Astrocyte of the cerebellum (primary cell): ENCODE results near the gene AFF2.

Experiments
- DNase-seq: peaks from one replicate; pipeline ENCODE4 v3.0.0-alpha.2; 2011; ENCODE audit warnings: low read depth
- H3K4me3 ChIP-seq: 2 replicates; pipeline ENCODE4 v1.5.1; 2011; ENCODE audit warnings: mild to moderate bottlenecking, low read depth, low read length, moderate library complexity
- in situ Hi-C: cut with HindIII; loops from 2 replicates; pipeline ENCODE4 v1.10.0; 2017; ENCODE audit warnings: low sequenced_read_pairs
- TF ChIP-seq, protein P1 (sequence below): IDR thresholded peaks from 2 replicates; pipeline ENCODE4 v1.5.1; 2012; ENCODE audit warnings: low read length, low read depth, moderate library complexity, mild to moderate bottlenecking; ENCODE audit errors: missing control alignments

Gene AFF2

DNA sequence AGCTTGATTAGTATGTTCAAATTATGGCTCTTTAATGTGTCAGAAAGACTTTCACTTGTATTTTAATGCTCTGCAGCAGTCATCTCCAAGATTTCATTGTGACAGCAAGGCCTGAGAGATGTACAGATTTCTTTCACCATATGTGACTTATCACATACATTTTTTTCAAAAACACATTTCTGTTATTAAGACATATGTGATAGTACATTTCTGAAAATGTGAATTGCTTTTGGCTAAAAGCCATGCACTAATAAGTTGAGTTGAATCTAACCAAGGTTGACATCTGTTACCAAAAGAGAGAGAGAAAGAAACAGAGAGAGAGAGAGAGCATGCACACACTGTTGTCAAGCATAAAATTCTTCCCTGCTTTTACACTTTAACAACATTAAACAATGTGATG, 409.3 kb downstream of the AFF2 start:
- in situ Hi-C loops = no loop called here
- TF ChIP-seq, protein P1, sequence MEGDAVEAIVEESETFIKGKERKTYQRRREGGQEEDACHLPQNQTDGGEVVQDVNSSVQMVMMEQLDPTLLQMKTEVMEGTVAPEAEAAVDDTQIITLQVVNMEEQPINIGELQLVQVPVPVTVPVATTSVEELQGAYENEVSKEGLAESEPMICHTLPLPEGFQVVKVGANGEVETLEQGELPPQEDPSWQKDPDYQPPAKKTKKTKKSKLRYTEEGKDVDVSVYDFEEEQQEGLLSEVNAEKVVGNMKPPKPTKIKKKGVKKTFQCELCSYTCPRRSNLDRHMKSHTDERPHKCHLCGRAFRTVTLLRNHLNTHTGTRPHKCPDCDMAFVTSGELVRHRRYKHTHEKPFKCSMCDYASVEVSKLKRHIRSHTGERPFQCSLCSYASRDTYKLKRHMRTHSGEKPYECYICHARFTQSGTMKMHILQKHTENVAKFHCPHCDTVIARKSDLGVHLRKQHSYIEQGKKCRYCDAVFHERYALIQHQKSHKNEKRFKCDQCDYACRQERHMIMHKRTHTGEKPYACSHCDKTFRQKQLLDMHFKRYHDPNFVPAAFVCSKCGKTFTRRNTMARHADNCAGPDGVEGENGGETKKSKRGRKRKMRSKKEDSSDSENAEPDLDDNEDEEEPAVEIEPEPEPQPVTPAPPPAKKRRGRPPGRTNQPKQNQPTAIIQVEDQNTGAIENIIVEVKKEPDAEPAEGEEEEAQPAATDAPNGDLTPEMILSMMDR = no peak
- no peak overlapping the region for H3K4me3 ChIP-seq
- no peak for DNase-seq

DNA sequence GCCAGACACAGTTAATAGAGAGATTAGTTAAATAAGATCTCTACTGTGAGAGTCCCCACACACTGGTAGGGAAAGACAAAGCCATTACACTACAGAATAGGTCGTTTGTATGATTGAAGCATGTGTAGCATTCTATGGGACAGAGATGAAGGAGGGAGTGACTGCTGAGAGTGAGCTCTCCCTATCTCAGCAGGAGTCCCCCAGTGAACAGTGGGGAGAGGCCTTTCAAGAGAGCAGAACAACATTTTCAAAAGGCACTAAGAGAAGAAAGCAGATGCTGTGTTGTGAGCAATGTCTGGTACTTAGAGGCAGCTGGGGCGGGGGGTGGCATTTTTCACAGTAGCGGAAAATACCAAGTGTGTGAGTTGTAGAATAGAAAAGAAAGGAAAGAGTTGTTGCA, 413.6 kb downstream of the AFF2 start:
- TF ChIP-seq, protein P1 = no peak
- no peak for DNase-seq
- no peak overlapping the region for H3K4me3 ChIP-seq
- in situ Hi-C loops = no loop called here

DNA sequence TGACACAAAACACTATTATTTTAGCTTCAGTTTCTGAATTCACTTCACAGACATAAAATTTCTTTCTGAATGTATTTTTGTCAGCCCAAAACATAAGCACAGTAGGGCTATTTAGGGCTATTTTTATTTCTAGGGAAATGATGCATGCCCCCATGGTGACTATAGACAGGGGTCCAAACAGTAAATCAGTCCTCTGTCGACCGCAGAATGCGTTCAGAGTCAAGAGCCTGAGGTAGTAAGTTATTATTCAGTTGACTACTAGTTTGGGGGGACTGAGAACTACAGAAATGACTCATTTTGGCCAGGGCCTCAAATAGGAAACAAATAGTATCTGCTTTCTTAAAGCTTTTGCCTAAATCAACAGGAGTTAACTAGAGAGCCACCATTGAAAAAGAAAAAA, 414.4 kb downstream of the AFF2 start:
- TF ChIP-seq, protein P1 = no peak
- H3K4me3 ChIP-seq = no peak overlapping the region
- in situ Hi-C loops = no loop called here
- no peak for DNase-seq

DNA sequence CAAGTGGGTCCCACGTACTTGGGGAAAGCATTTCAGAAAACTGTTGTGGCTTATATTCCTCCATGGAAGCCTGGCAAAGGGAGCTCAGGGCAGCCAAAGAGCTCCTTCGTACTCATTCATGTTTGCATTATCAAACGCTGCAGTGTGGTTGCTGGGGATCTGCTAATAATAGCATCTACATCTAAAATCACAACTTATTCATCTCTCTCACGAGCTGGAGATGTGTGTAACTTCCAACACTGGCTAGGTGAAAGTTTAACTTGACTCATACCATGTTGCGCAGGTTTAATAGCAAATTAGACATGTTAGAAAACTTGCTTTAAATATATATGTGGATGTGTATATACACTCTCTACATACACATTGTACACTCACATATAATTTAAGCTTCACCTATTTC, 415.1 kb downstream of the AFF2 start:
- DNase-seq = no peak
- in situ Hi-C loops = no loop called here
- H3K4me3 ChIP-seq = no peak overlapping the region
- TF ChIP-seq, protein P1 = no peak

DNA sequence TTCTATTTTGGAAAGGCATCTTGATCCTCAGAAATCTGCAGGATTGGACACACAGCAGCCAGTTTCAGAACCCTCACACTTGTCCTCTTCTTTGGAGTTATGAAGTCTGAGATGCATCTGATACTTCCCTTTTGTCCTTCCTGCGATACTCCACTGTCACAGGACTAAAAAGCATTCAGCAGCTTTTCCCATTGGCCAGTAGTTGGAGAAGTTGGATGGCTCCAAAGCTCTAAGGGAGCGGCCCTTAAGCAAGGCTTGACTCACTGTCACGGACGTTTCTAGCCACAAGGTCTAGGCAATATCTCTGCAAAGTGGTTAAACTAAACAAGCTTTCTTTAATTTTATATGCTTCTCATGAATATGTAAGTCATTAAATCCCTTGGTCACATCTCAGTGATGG, 417.0 kb downstream of the AFF2 start:
- TF ChIP-seq, protein P1 = no peak
- in situ Hi-C loops = no loop called here
- no peak for DNase-seq
- no peak overlapping the region for H3K4me3 ChIP-seq

DNA sequence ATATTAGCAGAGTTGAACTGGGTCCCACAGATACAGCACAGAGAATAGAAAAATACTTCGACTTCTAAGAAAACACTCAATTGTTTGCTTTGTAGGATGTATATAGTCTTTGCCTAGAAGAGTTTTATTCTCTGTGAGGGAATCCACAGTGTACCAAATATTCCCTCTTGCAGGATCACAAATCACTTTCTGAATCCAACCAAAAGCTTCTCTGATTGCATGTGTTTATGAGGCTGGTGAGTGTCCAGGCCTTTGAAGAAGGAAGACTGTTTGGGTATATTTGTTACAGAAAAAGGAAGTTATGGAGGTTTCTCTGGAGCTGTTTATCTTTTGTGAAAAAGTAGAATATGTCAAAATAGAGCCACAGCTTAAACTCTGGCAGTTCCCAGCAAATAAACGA, 423.2 kb downstream of the AFF2 start:
- no peak overlapping the region for H3K4me3 ChIP-seq
- TF ChIP-seq, protein P1 = no peak
- DNase-seq = no peak
- in situ Hi-C loops = no loop called here

DNA sequence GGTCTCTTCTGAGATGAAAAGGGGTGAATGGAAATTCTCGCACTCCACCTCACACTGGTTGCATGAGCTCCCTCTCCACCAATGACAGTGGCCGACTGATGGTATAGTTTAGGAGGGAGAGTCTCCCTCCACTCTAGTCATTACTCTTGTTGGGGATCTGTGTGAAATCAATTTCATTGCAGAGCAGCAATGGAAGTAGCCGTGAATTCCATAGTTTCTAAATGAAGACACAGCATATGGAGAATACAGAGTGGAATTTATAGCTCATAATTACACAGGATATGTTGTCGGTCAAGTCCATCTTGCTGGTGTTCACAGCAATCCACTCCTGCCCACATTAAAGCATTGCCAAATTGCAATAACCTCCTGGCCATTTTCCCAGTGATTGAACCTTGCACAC, 426.0 kb downstream of the AFF2 start:
- DNase-seq = no peak
- no peak overlapping the region for H3K4me3 ChIP-seq
- in situ Hi-C loops = no loop called here
- TF ChIP-seq, protein P1 = no peak
